Gastroesophageal sphincter (tissue), 4 donors: ENCODE data around the gene ARSD. TPM values are rescaled to one million over a fixed set of nuclear protein-coding genes. Genes with fewer than 3 reads are reported as not detected.
"Not testable (repeated sequence)": the region's sequence is repeated elsewhere in the genome, so short reads cannot be mapped to it uniquely, and the experiment has no call there.

Experiments used
- ATAC-seq: fragments of 150-250 bp; one replicate; pipeline ENCODE4 v1.9.1; 2016; ENCODE audit warnings: mild to moderate bottlenecking, moderate library complexity
- H3K27ac ChIP-seq, 4 donors: fragments of 200-600 bp; sonication (generic) in 3 of 4; 1 replicate in 3 of 4; 2 replicates in 1 of 4; pipeline ENCODE4 v1.5.1; 2016 to 2019
- H3K27me3 ChIP-seq: fragments of 200-600 bp; sonication (generic); one replicate; pipeline ENCODE4 v1.5.1; 2019
- H3K36me3 ChIP-seq, 2 donors: fragments of 200-600 bp; sonication (generic); one replicate each; pipeline ENCODE4 v1.5.1; 2019; ENCODE audit warnings: control low read depth in 1 of 2
- H3K4me1 ChIP-seq, 3 donors: fragments of 200-600 bp; sonication (generic); 1 replicate in 2 of 3; 2 replicates in 1 of 3; pipeline ENCODE4 v1.5.1; 2016 to 2019; ENCODE audit warnings: control low read depth in 2 of 3
- H3K4me3 ChIP-seq, 2 donors: fragments of 200-600 bp; sonication (generic); one replicate each; pipeline ENCODE4 v1.5.1; 2019; ENCODE audit warnings: mild to moderate bottlenecking in 1 of 2, moderate library complexity in 1 of 2
- H3K9me3 ChIP-seq, 3 donors: fragments of 200-600 bp; sonication (generic); one replicate each; pipeline ENCODE4 v1.5.1; 2017 to 2019; ENCODE audit warnings: control low read depth in 2 of 3
- EP300 ChIP-seq: sonication (generic); formaldehyde crosslinking; IDR thresholded peaks from one replicate; pipeline ENCODE4 v1.6.1; 2017; ENCODE audit warnings: antibody characterized with exemption, mild to moderate bottlenecking
- POLR2A ChIP-seq, 2 donors: fragments of 450-650 bp; IDR thresholded peaks; one replicate each; pipeline ENCODE4 v1.6.1; 2017; ENCODE audit warnings: antibody characterized with exemption in 2 of 2, mild to moderate bottlenecking in 2 of 2, moderate library complexity in 1 of 2
- POLR2AphosphoS5 ChIP-seq: sonication (generic); formaldehyde crosslinking; IDR thresholded peaks from one replicate; pipeline ENCODE4 v1.6.1; 2017; ENCODE audit warnings: antibody characterized with exemption
- WGBS, 2 donors: methylation state at CpG; one replicate each; pipeline ENCODE4 v1.1.5; 2018; ENCODE audit warnings: low coverage in 1 of 2; 5-methylcytosine and 5-hydroxymethylcytosine counted together
- total RNA-seq, 4 donors: library from RNA; depleted of rRNA; stranded (reverse); fragments of >200 nt; gene quantifications; one replicate each; pipeline ENCODE4 v1.1.0, GENCODE V29; 2016
- TF ChIP-seq, protein P1 (sequence below), 4 experiments: fragments of 200-600 bp in 2 of 4; fragments of 450-650 bp in 2 of 4; sonication (generic) in 1 of 4; IDR thresholded peaks; one replicate each; pipeline ENCODE4 v1.5.1; 2017 to 2019; ENCODE audit warnings: antibody characterized with exemption in 4 of 4, mild to moderate bottlenecking in 2 of 4, moderate library complexity in 2 of 4

The ARSD gene
- total RNA-seq, 4 donors from 2014 or later, result 11.5 to 20.2 (median 12.4) TPM

DNA sequence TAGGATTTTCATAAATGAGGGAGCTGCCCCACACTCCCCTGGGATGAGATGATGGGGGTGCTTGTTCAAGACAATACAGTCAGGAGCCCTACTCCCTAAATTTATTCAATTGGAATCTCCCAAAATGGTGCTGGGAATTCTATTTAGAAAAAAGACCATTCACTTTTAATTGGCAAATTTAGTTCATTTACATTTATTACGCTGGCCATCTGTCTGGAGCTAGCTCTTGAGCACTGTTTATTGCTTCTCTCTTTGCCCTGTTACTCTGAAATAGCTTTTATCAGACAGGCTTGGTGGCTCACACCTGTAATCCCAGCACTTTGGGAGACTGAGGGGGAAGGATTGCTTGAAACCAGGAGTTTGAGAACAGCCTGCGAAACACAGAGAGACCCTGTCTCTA is 2.0 kb upstream of the ARSD start:
- no peaks in the 10 kb centered on the region for H3K27me3 ChIP-seq
- no peak for ATAC-seq
- H3K4me1 ChIP-seq, result no peaks in the 10 kb centered on the region
- no peaks in the 10 kb centered on the region for H3K9me3 ChIP-seq
- WGBS, 2 donors, result 100% methylated on average over 1 of the region's 2 CpGs
- H3K27ac ChIP-seq, result no peak overlapping the region
- H3K4me3 ChIP-seq, result no peak overlapping the region
- H3K36me3 ChIP-seq, result no peaks in the 10 kb centered on the region
- TF ChIP-seq EP300 (no peak), POLR2A (IDR thresholded peaks at IDR 0.05) (no peak), POLR2AphosphoS5 (no peak)
- TF ChIP-seq, protein P1, sequence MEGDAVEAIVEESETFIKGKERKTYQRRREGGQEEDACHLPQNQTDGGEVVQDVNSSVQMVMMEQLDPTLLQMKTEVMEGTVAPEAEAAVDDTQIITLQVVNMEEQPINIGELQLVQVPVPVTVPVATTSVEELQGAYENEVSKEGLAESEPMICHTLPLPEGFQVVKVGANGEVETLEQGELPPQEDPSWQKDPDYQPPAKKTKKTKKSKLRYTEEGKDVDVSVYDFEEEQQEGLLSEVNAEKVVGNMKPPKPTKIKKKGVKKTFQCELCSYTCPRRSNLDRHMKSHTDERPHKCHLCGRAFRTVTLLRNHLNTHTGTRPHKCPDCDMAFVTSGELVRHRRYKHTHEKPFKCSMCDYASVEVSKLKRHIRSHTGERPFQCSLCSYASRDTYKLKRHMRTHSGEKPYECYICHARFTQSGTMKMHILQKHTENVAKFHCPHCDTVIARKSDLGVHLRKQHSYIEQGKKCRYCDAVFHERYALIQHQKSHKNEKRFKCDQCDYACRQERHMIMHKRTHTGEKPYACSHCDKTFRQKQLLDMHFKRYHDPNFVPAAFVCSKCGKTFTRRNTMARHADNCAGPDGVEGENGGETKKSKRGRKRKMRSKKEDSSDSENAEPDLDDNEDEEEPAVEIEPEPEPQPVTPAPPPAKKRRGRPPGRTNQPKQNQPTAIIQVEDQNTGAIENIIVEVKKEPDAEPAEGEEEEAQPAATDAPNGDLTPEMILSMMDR (IDR thresholded peaks at IDR 0.05), result no peak

DNA sequence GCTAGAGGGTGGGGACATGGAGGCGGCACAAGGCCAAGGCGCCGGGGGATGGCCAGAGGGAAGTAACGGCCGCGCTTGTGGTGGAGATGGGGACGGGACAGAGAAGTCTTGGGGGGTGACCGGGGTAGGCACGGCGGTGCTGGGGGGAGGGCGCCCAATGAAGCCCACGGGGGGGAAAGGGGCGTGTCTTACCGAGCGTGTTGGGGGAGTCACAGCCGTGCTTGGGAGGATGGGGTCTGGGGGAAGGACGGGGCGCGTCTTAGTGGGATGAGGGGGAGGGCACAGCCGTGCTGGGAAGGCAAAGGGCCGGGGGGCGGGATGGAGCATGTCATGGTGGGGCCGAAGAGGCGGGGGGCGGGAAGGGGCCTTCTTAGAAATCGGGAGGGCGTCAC is 952 bp downstream of the ARSD start:
- TF ChIP-seq POLR2AphosphoS5 (no peak), POLR2A (IDR thresholded peaks at IDR 0.05) (no peak), EP300 (no peak)
- TF ChIP-seq, protein P1 (IDR thresholded peaks at IDR 0.05), result no peak
- Histone ChIP-seq H3K27me3 (no peaks in the 10 kb centered on the region), H3K4me1 (no peaks in the 10 kb centered on the region), H3K27ac (peak overlapping the region; percentile 94 to 99 (median 98)), H3K36me3 (peaks cover 0 to 13% of the 10 kb centered on the region in 2 donors), H3K9me3 (no peaks in the 10 kb centered on the region), H3K4me3 (peak overlapping the region; percentile 70 to 90)
- WGBS, 2 donors, result no CpG with 5 or more reads among the region's 27 CpGs
- peak; percentile 2 for ATAC-seq

- Histone ChIP-seq H3K36me3 (peaks cover 0 to 23% of the 10 kb centered on the region in 2 donors), H3K9me3 (no peaks in the 10 kb centered on the region), H3K27ac (peak overlapping the region in 2 of 4 donors; percentile 94 to 99), H3K4me1 (no peaks in the 10 kb centered on the region), H3K27me3 (no peaks in the 10 kb centered on the region), H3K4me3 (no peak overlapping the region)
- TF ChIP-seq POLR2A (IDR thresholded peaks at IDR 0.05) (no peak), POLR2AphosphoS5 (no peak), EP300 (no peak)
- TF ChIP-seq, protein P1 (IDR thresholded peaks at IDR 0.05), result no peak
- ATAC-seq, result no peak
- 72 to 95% methylated on average over 4 to 10 of the region's 15 CpGs for WGBS, 2 donors
Measured at GRCh38 chrX:2926664-2927275, 2.4 kb downstream of the ARSD start.

DNA sequence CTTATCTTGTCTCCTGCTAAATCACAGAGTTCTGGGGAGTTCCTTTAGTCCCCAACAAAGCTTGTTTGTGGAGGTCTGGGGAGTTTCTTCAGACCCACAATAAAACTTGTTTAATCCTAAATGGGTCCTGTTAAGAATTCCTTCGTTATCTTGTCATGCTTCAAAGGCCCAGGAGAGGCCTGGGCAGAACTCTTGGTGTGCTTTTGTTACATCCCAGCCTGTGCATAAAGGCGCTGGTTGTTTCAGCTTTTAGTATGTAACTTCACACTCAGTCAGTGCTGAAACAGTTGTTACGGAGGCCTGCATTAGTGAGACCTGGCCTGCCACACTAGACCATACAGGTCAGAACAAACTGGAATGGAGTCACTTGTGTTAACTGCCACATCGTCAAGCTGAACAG is 2.9 kb downstream of the ARSD start:
- H3K27me3 ChIP-seq, H3K4me3 ChIP-seq, H3K9me3 ChIP-seq, H3K27ac ChIP-seq, ATAC-seq, H3K4me1 ChIP-seq: not testable (repeated sequence)
- no CpG with 5 or more reads among the region's 4 CpGs for WGBS, 2 donors
- peaks cover 0 to 28% of the 10 kb centered on the region in 2 donors for H3K36me3 ChIP-seq

GRCh38 chrX:2924151-2924550 is 5.0 kb downstream of the ARSD start:
- no peak for ATAC-seq
- Histone ChIP-seq H3K27ac (no peak overlapping the region), H3K9me3 (no peaks in the 10 kb centered on the region), H3K4me1 (no peaks in the 10 kb centered on the region), H3K4me3 (no peak overlapping the region), H3K27me3 (no peaks in the 10 kb centered on the region), H3K36me3 (peaks cover 0 to 47% of the 10 kb centered on the region in 2 donors)
- TF ChIP-seq EP300 (no peak), POLR2A (IDR thresholded peaks at IDR 0.05) (no peak), POLR2AphosphoS5 (no peak)
- TF ChIP-seq, protein P1 (IDR thresholded peaks at IDR 0.05), result no peak
- no CpG with 5 or more reads among the region's 9 CpGs for WGBS, 2 donors
